GM12891 (cell line): ENCODE measurements around the gene CSRP1.

Experiments used
- POLR2A ChIP-seq: IDR thresholded peaks from 2 replicates; pipeline ENCODE4 v1.6.1; 2011; ENCODE audit warnings: low read depth, low read length, control low read depth
- POLR2AphosphoS5 ChIP-seq: IDR thresholded peaks from 2 replicates; pipeline ENCODE4 v1.6.1; 2011; ENCODE audit warnings: low read depth, low read length, control low read depth
- POU2F2 ChIP-seq: IDR thresholded peaks from 2 replicates; pipeline ENCODE4 v1.6.1; 2011; ENCODE audit warnings: low read depth, mild to moderate bottlenecking, control low read depth, low read length, moderate library complexity
- SPI1 ChIP-seq: IDR thresholded peaks from 2 replicates; pipeline ENCODE4 v1.6.1; 2011; ENCODE audit warnings: low read depth, low read length, control low read depth
- TAF1 ChIP-seq: IDR thresholded peaks from 2 replicates; pipeline ENCODE4 v1.6.1; 2011; ENCODE audit warnings: low read depth, low read length, control low read depth

DNA sequence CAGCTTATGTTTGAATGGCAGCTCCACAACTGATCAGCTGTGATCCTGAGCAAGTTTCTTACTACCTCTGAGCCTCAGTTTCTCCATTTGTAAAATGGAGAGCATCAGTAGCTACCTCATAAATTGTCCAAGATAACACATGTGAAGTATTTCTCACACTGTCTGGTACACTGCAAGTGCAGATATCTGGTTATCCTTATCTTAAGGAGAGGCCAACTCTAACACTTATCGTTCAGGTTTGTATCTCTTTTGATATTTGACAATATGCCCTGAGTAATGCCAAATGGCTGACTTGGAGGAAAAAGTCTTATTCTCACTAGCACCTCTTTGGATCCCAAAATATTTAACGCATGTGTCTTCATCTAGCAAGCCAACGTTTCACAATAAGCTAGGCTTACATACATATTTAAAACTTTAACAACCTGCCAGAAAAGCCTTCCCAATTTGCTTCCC is 2.7 kb downstream of the CSRP1 start:
- TF ChIP-seq POLR2A, result no peak
- TF ChIP-seq POU2F2, result no peak
- no peak for TF ChIP-seq SPI1
- TF ChIP-seq POLR2AphosphoS5, result no peak
- no peak for TF ChIP-seq TAF1
